SK-N-SH (cell line): ENCODE data around the gene GPX1. TPM values are rescaled to one million over a fixed set of nuclear protein-coding genes. Genes with fewer than 3 reads are reported as not detected.
"Not testable (repeated sequence)": the region's sequence is repeated elsewhere in the genome, so short reads cannot be mapped to it uniquely, and the experiment has no call there.

Experiments
- CTCF ChIA-PET: fragments of 300-600, 350-600 bp; formaldehyde crosslinking; extraction: SDS; loops from one replicate; lab custom pipeline; 2021; lab: Yijun Ruan, JAX
- POLR2A ChIA-PET: fragments of 350-600 bp; sonication (Branson Sonifier 250); formaldehyde crosslinking; extraction: SDS; loops from one replicate; lab custom pipeline; 2020; ENCODE audit warnings: antibody characterized with exemption, inconsistent platforms; lab: Yijun Ruan, JAX
- DNase-seq: peaks from one replicate; pipeline ENCODE4 v3.0.0; 2012
- H2AFZ ChIP-seq: fragments of 200-600 bp; sonication (generic); 2 replicates; pipeline ENCODE4 v1.8.1; 2016; ENCODE audit warnings: antibody characterized with exemption, mild to moderate bottlenecking, low read depth
- H3F3A ChIP-seq: fragments of 200-600 bp; sonication (generic); replicated peaks from 2 replicates; pipeline ENCODE3; 2016; ENCODE audit warnings: antibody characterized with exemption, mild to moderate bottlenecking; ENCODE audit not compliant: insufficient read depth
- H3K27ac ChIP-seq, 2 experiments: fragments of 200-500 bp in 1 of 2; fragments of 200-600 bp in 1 of 2; sonication (Bioruptor generic) in 1 of 2; sonication (generic), shearing (Covaris generic) in 1 of 2; 2 replicates each; pipeline versions ENCODE4 v1.5.1 to v1.6.1; 2014 to 2016; ENCODE audit warnings: low read depth in 2 of 2, inconsistent platforms in 1 of 2, low read length in 1 of 2, mild to moderate bottlenecking in 1 of 2, mixed read lengths in 1 of 2
- H3K27me3 ChIP-seq: fragments of 200-600 bp; sonication (generic), shearing (Covaris generic); 2 replicates; pipeline ENCODE4 v1.6.1; 2016; ENCODE audit warnings: mixed run types; ENCODE audit not compliant: insufficient read depth
- H3K36me3 ChIP-seq, 2 experiments: fragments of 200-500 bp in 1 of 2; fragments of 200-600 bp in 1 of 2; sonication (Bioruptor generic) in 1 of 2; sonication (generic) in 1 of 2; replicated peaks in 1 of 2; 2 replicates each; pipeline versions ENCODE3 to v1.5.1; 2014 to 2016; ENCODE audit warnings: low read length in 1 of 2, mild to moderate bottlenecking in 1 of 2; ENCODE audit not compliant: insufficient read depth in 2 of 2, control insufficient read depth in 1 of 2
- H3K4me1 ChIP-seq, 2 experiments: fragments of 200-500 bp in 1 of 2; fragments of 200-600 bp in 1 of 2; sonication (Bioruptor generic) in 1 of 2; sonication (generic), shearing (Covaris generic) in 1 of 2; 2 replicates each; pipeline versions ENCODE4 v1.5.1 to v1.6.1; 2014 to 2016; ENCODE audit warnings: low read depth in 1 of 2, low read length in 1 of 2, mixed run types in 1 of 2; ENCODE audit not compliant: insufficient read depth in 2 of 2, control insufficient read depth in 1 of 2
- H3K4me2 ChIP-seq: fragments of 200-600 bp; sonication (generic), shearing (Covaris generic); 2 replicates; pipeline ENCODE4 v1.6.1; 2017; ENCODE audit warnings: mixed run types
- H3K4me3 ChIP-seq, 2 experiments: fragments of 200-500 bp in 1 of 2; fragments of 200-600 bp in 1 of 2; sonication (Bioruptor generic) in 1 of 2; sonication (generic), shearing (Covaris generic) in 1 of 2; 2 replicates each; pipeline versions ENCODE4 v1.5.1 to v1.8.1; 2014 to 2016; ENCODE audit warnings: low read depth in 2 of 2, inconsistent platforms in 1 of 2, low read length in 1 of 2, mild to moderate bottlenecking in 1 of 2, mixed read lengths in 1 of 2, moderate library complexity in 1 of 2
- H3K79me2 ChIP-seq: fragments of 200-600 bp; sonication (generic); 2 replicates; pipeline ENCODE4 v1.8.1; 2017; ENCODE audit warnings: mild to moderate bottlenecking; ENCODE audit not compliant: insufficient read depth
- H3K9ac ChIP-seq: fragments of 200-600 bp; sonication (generic); 2 replicates; pipeline ENCODE4 v1.6.1; 2017; ENCODE audit warnings: mixed run types
- H3K9me2 ChIP-seq: fragments of 200-600 bp; sonication (generic); 2 replicates; pipeline ENCODE4 v1.6.1; 2017; ENCODE audit warnings: mixed run types
- H3K9me3 ChIP-seq: fragments of 200-600 bp; sonication (generic); 2 replicates; pipeline ENCODE4 v1.6.1; 2017; ENCODE audit warnings: mixed run types, mild to moderate bottlenecking, moderate library complexity
- H4K20me1 ChIP-seq: fragments of 200-600 bp; sonication (generic); 2 replicates; pipeline ENCODE4 v1.6.1; 2017; ENCODE audit warnings: mild to moderate bottlenecking, mixed run types; ENCODE audit not compliant: insufficient read depth
- EP300 ChIP-seq, 2 experiments: IDR thresholded peaks; 2 replicates each; pipeline versions ENCODE4 v1.4.0 to v1.6.1; 2012; ENCODE audit warnings: borderline replicate concordance in 1 of 2, low read depth in 1 of 2, low read length in 1 of 2
- EZH2phosphoT487 ChIP-seq: fragments of 200-600 bp; sonication (generic); IDR thresholded peaks from 2 replicates; pipeline ENCODE4 v1.6.1; 2017; ENCODE audit warnings: low read depth, mixed run types, mild to moderate bottlenecking, antibody characterized with exemption, moderate library complexity, borderline replicate concordance
- GATA2 ChIP-seq: sonication (generic); formaldehyde crosslinking; IDR thresholded peaks from 2 replicates; pipeline ENCODE4 v1.5.0; 2020; ENCODE audit warnings: mild to moderate bottlenecking, missing genetic modification reagents
- NFIC ChIP-seq: IDR thresholded peaks from 2 replicates; pipeline ENCODE4 v1.4.0; 2012; ENCODE audit warnings: borderline replicate concordance
- SMC3 ChIP-seq: IDR thresholded peaks from 2 replicates; pipeline ENCODE4 v1.6.1; 2012; ENCODE audit warnings: low read depth, low read length, improper control_type of control experiment
- USF2 ChIP-seq: fragments of 150-350 bp; IDR thresholded peaks from 2 replicates; pipeline ENCODE4 v1.6.1; 2017; ENCODE audit warnings: antibody characterized with exemption, low read length, low read depth, borderline replicate concordance
- YY1 ChIP-seq: IDR thresholded peaks from 2 replicates; pipeline ENCODE4 v1.4.0; 2012; ENCODE audit warnings: low read depth, mild to moderate bottlenecking
- WGBS: methylation state at CpG from one replicate; pipeline ENCODE4 v1.1.6; 2017; ENCODE audit warnings: low lambda C conversion rate; 5-methylcytosine and 5-hydroxymethylcytosine counted together
- polyA plus RNA-seq, 3 experiments: library from polyadenylated mRNA; depleted of rRNA; stranded (reverse); fragments of >200 nt; gene quantifications; 2 replicates each; pipeline ENCODE4 v1.2.3, GENCODE V29; 2012
- TF ChIP-seq, protein P1 (sequence below): fragments of 200-600 bp; sonication (generic); IDR thresholded peaks from 2 replicates; pipeline ENCODE4 v1.6.1; 2017; ENCODE audit warnings: antibody characterized with exemption, mild to moderate bottlenecking, moderate library complexity
- TF ChIP-seq, protein P2 (sequence below): IDR thresholded peaks from 2 replicates; pipeline ENCODE4 v1.4.0; 2012; ENCODE audit warnings: low read depth, borderline replicate concordance

Gene GPX1
- polyA plus RNA-seq, 1 of the 3 experiments (the other 2 are of a cell fraction): 815 TPM

DNA sequence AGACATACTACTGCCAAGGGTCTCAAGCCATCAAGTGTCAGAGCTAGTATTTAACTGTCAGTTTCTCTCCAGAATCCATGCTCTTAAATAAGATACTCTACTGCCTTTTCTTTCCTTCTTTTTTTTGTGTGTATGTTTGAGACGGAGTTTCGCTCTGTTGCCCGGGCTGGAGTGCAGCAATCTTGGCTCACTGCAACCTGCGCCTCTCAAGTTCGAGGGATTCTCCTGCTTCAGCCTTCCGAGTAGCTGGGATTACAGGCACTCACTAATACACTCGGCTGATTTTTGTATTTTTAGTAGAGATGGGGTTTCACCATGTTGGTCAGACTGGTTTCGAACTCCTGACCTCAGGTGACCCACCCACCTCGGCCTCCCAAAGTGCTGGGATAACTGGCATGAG is 47.4 kb upstream of the GPX1 start:
- H3K27ac ChIP-seq, H3K4me3 ChIP-seq, H3K9ac ChIP-seq, H3K4me1 ChIP-seq, H3K27me3 ChIP-seq, DNase-seq, H3K9me3 ChIP-seq, POLR2A ChIA-PET, H3K9me2 ChIP-seq, H2AFZ ChIP-seq, H3K4me2 ChIP-seq: not testable (repeated sequence)
- H4K20me1 ChIP-seq: peaks cover 100% of the 10 kb centered on the region
- peaks cover 100% of the 10 kb centered on the region for H3K79me2 ChIP-seq
- 78% methylated on average over 9 of the region's 9 CpGs for WGBS
- H3F3A ChIP-seq: peaks cover 38% of the 10 kb centered on the region
- CTCF ChIA-PET: interaction anchor here (1.0 kb wide), 1 partner anchor 44 kb away, joined by 4 read pairs; no protein-coding TSS in a partner anchor
- H3K36me3 ChIP-seq: peaks cover 0 to 24% of the 10 kb centered on the region in 2 experiments

DNA sequence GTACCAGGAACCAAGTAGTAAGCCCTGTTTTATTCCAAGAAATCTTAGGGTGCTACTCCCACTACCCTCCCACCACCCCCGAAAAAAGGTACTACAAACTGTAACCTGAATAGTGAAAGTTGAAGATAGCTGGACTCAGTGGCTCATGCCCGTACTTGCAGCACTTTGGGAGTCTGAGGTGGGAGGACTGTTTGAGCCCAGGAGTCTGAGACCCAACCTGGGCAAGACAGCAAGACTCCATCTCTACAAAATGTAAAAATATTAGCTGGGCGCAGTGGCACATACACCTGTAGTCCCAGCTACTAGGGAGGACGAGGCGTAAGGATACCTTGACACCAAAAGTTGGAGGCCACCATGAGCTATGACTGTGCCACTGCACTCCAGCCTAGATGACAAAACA is 45.7 kb upstream of the GPX1 start:
- H2AFZ ChIP-seq: no peak overlapping the region
- H4K20me1 ChIP-seq: peaks cover 100% of the 10 kb centered on the region
- H3K79me2 ChIP-seq: peaks cover 100% of the 10 kb centered on the region
- TF ChIP-seq NFIC: no peak
- no peak for TF ChIP-seq EZH2phosphoT487
- TF ChIP-seq USF2: no peak
- no peak for TF ChIP-seq SMC3
- TF ChIP-seq YY1: no peak
- TF ChIP-seq, protein P1, sequence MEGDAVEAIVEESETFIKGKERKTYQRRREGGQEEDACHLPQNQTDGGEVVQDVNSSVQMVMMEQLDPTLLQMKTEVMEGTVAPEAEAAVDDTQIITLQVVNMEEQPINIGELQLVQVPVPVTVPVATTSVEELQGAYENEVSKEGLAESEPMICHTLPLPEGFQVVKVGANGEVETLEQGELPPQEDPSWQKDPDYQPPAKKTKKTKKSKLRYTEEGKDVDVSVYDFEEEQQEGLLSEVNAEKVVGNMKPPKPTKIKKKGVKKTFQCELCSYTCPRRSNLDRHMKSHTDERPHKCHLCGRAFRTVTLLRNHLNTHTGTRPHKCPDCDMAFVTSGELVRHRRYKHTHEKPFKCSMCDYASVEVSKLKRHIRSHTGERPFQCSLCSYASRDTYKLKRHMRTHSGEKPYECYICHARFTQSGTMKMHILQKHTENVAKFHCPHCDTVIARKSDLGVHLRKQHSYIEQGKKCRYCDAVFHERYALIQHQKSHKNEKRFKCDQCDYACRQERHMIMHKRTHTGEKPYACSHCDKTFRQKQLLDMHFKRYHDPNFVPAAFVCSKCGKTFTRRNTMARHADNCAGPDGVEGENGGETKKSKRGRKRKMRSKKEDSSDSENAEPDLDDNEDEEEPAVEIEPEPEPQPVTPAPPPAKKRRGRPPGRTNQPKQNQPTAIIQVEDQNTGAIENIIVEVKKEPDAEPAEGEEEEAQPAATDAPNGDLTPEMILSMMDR: no peak
- TF ChIP-seq EP300 (IDR thresholded peaks at IDR 0.05; ENCODE audit: borderline replicate concordance in 1 of 2, low read depth in 1 of 2, low read length in 1 of 2): no peak
- no peak for TF ChIP-seq GATA2
- TF ChIP-seq, protein P2, sequence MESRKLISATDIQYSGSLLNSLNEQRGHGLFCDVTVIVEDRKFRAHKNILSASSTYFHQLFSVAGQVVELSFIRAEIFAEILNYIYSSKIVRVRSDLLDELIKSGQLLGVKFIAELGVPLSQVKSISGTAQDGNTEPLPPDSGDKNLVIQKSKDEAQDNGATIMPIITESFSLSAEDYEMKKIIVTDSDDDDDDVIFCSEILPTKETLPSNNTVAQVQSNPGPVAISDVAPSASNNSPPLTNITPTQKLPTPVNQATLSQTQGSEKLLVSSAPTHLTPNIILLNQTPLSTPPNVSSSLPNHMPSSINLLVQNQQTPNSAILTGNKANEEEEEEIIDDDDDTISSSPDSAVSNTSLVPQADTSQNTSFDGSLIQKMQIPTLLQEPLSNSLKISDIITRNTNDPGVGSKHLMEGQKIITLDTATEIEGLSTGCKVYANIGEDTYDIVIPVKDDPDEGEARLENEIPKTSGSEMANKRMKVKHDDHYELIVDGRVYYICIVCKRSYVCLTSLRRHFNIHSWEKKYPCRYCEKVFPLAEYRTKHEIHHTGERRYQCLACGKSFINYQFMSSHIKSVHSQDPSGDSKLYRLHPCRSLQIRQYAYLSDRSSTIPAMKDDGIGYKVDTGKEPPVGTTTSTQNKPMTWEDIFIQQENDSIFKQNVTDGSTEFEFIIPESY: no peak
- TF ChIP-seq, all 33 proteins: peak for 0
- Histone ChIP-seq H3F3A (peaks cover 42% of the 10 kb centered on the region), H3K27ac (no peak overlapping the region), H3K4me3 (no peak overlapping the region), H3K9ac (no peak overlapping the region), H3K9me3 (no peaks in the 10 kb centered on the region), H3K4me1 (no peaks in the 10 kb centered on the region; a peak in 1 of 4 replicates), H3K27me3 (no peaks in the 10 kb centered on the region), H3K4me2 (no peak overlapping the region), H3K9me2 (no peaks in the 10 kb centered on the region), H3K36me3 (peaks cover 0 to 24% of the 10 kb centered on the region in 2 experiments)
- CTCF ChIA-PET: interaction anchor here (0.6 kb wide), 1 partner anchor 1118 kb away, joined by 3 read pairs; no protein-coding TSS in a partner anchor
- no peak for DNase-seq
- 88% methylated on average over 5 of the region's 5 CpGs for WGBS
- POLR2A ChIA-PET: interaction anchor here (0.5 kb wide), 1 partner anchor 80 kb away, joined by 3 read pairs; no protein-coding TSS in a partner anchor
